GM23338 (cell line): ENCODE measurements around the gene ECM2.

ENCODE experiments used
- CREB1 ChIP-seq: fragments of 250-450 bp; sonication (Bioruptor Pico); IDR thresholded peaks from 2 replicates; pipeline ENCODE4 v1.5.0; 2020; ENCODE audit warnings: low read depth, mild to moderate bottlenecking, moderate library complexity
- EZH2 ChIP-seq: fragments of 200-600 bp; sonication (generic); IDR thresholded peaks from one replicate; pipeline ENCODE4 v1.8.0; 2017; ENCODE audit warnings: antibody characterized with exemption, mild to moderate bottlenecking, low read depth; ENCODE audit not compliant: unreplicated experiment
- EZH2phosphoT487 ChIP-seq: fragments of 200-600 bp; sonication (generic); IDR thresholded peaks from one replicate; pipeline ENCODE4 v1.8.1; 2018; ENCODE audit warnings: antibody characterized with exemption; ENCODE audit not compliant: unreplicated experiment
- NANOG ChIP-seq: IDR thresholded peaks from 2 replicates; pipeline ENCODE4 v1.6.1; 2016; ENCODE audit warnings: antibody characterized with exemption, borderline replicate concordance
- POLR2AphosphoS5 ChIP-seq: IDR thresholded peaks from 2 replicates; pipeline ENCODE4 v1.6.1; 2016; ENCODE audit warnings: antibody characterized with exemption, low read depth
- STAT1 ChIP-seq: IDR thresholded peaks from one replicate; pipeline ENCODE4 v1.6.1; 2016; ENCODE audit warnings: antibody characterized with exemption; ENCODE audit not compliant: unreplicated experiment
- ZNF114 ChIP-seq: fragments of 250-450 bp; sonication (Bioruptor Pico); IDR thresholded peaks from 2 replicates; pipeline ENCODE4 v1.5.0; 2020; ENCODE audit warnings: mild to moderate bottlenecking, moderate library complexity
- ZNF331 ChIP-seq: fragments of 250-450 bp; sonication (Bioruptor Pico); IDR thresholded peaks from 2 replicates; pipeline ENCODE4 v1.5.0; 2020; ENCODE audit warnings: low read depth, mild to moderate bottlenecking, moderate library complexity
- TF ChIP-seq, protein P1 (sequence below), 2 experiments: fragments of 200-600 bp in 1 of 2; sonication (generic) in 1 of 2; conservative IDR thresholded peaks; 2 replicates each; pipeline versions ENCODE4 v1.5.1 to v1.6.1; 2016 to 2017; ENCODE audit warnings: antibody characterized with exemption in 2 of 2, low read depth in 2 of 2, mild to moderate bottlenecking in 2 of 2, moderate library complexity in 1 of 2
- TF ChIP-seq, protein P2 (sequence below): IDR thresholded peaks from one replicate; pipeline ENCODE4 v1.6.1; 2018; ENCODE audit warnings: antibody characterized with exemption; ENCODE audit not compliant: unreplicated experiment
- TF ChIP-seq, protein P3 (sequence below): IDR thresholded peaks from 2 replicates; pipeline ENCODE4 v1.6.1; 2016; ENCODE audit warnings: antibody characterized with exemption

DNA sequence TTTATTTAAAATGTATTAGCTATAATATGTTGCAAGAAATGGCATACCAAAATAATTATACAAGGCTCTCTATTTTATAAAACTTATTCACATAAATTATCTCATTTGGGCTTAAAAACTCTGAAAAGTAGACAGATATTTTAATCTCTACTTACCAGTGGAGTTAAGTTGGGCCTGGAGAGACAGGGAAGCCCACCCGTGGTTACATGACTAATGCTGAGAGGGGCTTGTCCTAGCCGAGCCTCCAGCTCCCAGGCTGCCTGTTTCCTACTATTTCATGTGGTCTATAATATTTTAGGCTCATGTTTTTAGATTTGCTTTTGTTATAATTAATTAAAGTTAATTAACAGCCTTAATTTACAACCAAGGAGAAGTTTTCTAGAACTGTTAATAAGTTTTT lies 32.6 kb downstream of the ECM2 start:
- TF ChIP-seq, protein P1, sequence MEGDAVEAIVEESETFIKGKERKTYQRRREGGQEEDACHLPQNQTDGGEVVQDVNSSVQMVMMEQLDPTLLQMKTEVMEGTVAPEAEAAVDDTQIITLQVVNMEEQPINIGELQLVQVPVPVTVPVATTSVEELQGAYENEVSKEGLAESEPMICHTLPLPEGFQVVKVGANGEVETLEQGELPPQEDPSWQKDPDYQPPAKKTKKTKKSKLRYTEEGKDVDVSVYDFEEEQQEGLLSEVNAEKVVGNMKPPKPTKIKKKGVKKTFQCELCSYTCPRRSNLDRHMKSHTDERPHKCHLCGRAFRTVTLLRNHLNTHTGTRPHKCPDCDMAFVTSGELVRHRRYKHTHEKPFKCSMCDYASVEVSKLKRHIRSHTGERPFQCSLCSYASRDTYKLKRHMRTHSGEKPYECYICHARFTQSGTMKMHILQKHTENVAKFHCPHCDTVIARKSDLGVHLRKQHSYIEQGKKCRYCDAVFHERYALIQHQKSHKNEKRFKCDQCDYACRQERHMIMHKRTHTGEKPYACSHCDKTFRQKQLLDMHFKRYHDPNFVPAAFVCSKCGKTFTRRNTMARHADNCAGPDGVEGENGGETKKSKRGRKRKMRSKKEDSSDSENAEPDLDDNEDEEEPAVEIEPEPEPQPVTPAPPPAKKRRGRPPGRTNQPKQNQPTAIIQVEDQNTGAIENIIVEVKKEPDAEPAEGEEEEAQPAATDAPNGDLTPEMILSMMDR (conservative IDR thresholded peaks at IDR 0.05; ENCODE audit: low read depth in 2 of 2): no peak
- TF ChIP-seq EZH2: no peak
- TF ChIP-seq, protein P2, sequence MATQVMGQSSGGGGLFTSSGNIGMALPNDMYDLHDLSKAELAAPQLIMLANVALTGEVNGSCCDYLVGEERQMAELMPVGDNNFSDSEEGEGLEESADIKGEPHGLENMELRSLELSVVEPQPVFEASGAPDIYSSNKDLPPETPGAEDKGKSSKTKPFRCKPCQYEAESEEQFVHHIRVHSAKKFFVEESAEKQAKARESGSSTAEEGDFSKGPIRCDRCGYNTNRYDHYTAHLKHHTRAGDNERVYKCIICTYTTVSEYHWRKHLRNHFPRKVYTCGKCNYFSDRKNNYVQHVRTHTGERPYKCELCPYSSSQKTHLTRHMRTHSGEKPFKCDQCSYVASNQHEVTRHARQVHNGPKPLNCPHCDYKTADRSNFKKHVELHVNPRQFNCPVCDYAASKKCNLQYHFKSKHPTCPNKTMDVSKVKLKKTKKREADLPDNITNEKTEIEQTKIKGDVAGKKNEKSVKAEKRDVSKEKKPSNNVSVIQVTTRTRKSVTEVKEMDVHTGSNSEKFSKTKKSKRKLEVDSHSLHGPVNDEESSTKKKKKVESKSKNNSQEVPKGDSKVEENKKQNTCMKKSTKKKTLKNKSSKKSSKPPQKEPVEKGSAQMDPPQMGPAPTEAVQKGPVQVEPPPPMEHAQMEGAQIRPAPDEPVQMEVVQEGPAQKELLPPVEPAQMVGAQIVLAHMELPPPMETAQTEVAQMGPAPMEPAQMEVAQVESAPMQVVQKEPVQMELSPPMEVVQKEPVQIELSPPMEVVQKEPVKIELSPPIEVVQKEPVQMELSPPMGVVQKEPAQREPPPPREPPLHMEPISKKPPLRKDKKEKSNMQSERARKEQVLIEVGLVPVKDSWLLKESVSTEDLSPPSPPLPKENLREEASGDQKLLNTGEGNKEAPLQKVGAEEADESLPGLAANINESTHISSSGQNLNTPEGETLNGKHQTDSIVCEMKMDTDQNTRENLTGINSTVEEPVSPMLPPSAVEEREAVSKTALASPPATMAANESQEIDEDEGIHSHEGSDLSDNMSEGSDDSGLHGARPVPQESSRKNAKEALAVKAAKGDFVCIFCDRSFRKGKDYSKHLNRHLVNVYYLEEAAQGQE: no peak
- TF ChIP-seq, protein P3, sequence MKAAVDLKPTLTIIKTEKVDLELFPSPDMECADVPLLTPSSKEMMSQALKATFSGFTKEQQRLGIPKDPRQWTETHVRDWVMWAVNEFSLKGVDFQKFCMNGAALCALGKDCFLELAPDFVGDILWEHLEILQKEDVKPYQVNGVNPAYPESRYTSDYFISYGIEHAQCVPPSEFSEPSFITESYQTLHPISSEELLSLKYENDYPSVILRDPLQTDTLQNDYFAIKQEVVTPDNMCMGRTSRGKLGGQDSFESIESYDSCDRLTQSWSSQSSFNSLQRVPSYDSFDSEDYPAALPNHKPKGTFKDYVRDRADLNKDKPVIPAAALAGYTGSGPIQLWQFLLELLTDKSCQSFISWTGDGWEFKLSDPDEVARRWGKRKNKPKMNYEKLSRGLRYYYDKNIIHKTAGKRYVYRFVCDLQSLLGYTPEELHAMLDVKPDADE: no peak
- TF ChIP-seq POLR2AphosphoS5: no peak
- no peak for TF ChIP-seq EZH2phosphoT487
- TF ChIP-seq CREB1 (CRISPR knock-in tag): no peak
- no peak for TF ChIP-seq ZNF331 (CRISPR knock-in tag)
- TF ChIP-seq ZNF114 (CRISPR knock-in tag): no peak
- TF ChIP-seq NANOG: no peak
- no peak for TF ChIP-seq STAT1
